Right kidney (tissue), 1 donor: ENCODE results near the gene ANXA2.
A peak's percentile ranks its signal among the peaks of the same experiment; 100 is the strongest.
"Not testable (repeated sequence)": the region's sequence is repeated elsewhere in the genome, so short reads cannot be mapped to it uniquely, and the experiment has no call there.

Experiments used
- DNase-seq: peaks from one replicate; pipeline ENCODE4 v3.0.0-alpha.2; 2016

ANXA2 gene

DNA sequence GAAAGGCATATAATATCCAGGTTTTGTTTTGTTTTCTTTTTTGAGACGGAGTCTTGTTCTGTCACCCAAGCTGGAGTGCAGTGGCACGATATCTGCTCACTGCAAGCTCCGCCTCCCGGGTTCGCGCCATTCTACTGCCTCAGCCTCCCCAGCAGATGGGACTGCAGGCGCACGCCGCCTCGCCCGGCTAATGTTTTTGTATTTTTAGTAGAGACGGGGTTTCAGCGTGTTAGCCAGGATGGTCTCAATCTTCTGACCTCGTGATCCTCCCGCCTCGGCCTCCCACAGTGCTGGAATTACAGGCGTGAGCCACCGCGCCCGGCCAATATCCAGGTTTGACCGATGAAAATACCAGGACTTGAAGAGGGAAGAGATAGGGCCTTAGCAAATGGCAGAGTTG is 15.0 kb upstream of the ANXA2 start:
- DNase-seq: not testable (repeated sequence)

DNA sequence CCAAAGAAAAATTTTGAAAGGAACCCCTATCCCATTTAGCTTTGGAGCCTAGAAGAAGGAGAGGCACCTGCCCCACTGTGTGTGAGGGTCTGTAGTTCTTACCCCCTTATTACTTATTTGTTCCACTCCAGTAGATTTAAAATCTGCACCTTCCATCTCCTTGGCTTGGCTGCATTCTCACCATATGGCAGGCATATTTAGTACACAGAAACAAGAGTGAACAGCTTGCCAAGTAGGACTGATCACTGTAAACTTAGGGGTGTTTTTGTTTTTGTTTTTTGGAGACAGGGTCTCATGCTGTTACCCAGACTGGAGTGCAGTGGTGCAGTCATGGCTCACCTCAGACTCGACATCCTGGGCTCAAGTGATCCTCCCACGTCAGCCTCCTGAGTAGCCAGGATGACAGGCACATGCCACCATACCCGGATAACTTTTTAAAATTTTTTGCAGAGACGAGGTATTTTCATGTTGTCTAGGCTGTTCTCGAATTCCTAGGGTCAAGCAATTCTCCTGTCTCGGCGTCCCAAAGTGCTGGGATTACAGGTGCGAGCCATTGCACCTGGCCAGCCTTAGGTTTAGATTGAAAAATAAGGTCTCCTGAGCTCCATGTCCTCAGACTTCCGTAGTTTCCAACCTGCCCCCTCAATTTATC is 14.1 kb upstream of the ANXA2 start:
- DNase-seq: no peak

DNA sequence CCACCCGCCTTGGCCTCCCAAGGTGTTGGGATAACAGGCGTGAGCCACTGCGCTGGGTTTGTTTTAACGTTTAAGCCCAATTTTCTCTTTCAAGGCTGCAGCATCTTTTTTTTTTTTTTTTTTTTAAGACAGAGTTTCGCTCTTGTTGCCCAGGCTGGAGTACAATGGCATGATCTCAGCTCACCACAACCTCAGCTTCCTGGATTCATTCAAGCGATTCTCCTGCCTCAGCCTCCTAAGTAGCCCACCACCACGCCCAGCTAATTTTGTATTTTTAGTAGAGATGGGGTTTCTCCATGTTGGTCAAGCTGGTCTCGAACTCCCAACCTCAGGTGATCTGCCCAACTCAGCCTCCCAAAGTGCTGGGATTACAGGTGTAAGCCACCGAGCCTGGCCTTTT is 12.6 kb upstream of the ANXA2 start:
- not testable (repeated sequence) for DNase-seq

DNA sequence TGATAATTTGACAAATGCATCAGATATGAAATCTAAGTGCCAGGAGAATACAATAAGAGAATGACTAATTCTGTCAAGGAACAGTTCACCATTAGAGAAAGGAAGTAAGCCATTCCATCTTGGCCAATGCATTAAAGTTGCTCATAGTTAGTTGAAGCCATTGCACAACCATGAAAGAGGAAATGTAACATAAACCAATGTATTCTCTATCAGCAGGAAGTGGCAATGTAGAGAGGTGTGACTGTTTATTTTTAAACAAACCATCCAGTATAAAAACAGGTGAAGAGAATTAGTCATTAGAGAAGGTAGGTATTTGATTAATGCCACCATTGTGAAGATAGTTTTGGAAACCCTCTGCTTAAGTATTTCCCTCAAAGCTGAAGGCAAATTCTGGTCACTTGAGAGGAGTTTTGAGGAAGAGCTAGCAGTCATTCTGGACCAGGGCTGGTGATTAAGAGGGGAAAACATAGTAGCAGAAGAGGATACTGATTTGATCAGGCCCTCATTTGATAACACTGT is 10.7 kb upstream of the ANXA2 start:
- no peak for DNase-seq

DNA sequence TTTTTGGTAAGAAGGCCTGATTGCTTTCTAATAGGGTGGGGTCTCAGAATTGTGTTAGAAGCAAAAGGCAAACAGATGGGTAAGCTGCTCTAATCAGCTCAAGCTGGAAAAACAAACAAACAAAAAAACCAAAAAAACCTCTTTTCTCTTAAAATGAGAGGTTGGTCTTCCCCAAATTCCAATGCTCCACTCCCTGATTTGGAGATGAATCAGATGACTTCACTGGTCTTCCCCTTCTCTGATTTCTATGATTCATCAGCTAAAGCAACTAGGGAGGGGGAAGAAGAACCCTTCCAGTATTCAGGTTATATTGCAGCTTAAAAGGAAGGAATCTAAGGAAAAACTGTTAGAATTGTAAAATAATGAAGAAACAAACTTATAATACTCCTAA is 9.6 kb upstream of the ANXA2 start:
- no peak for DNase-seq

DNA sequence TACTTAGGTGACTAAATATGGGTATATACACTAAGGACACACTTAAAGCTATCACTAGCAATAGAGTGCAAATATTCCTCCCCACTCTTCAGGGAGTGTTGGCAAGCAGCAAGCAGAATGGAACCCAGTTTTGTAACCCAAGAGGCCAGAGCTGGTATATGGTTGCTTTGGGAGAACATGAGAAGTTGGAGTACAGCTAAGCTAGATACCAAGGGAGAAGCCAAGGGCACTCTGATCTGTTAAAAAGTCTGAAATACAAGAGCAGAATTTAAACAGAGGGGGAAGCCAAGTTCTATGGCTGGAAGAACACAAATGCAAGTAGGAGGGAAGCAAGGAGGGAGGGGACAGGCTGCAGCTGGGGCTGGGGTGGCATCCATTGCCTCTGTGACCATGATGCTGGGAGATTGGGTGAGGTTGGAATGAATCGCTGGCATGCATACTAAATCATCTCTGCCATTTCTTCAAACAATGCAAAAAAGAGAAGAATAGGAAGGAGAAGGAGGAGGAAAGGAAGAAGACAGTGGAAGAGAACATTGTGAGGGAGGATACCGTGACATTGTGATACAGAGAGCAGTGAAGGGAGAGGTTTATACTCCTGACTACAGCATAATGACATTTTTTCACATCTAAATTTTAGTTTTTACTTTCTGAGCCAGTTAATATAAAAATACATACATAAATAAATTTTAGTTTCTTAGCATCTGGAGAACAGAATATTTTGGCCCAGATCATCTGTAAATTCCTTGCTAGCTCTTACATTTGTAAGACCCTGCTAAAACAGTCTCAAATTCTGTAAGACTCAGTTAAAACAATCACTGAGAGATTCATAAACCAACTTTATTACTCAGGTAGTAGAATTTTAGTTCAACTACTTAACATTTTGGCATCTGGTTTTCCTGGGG is 9.0 kb upstream of the ANXA2 start:
- DNase-seq: no peak

DNA sequence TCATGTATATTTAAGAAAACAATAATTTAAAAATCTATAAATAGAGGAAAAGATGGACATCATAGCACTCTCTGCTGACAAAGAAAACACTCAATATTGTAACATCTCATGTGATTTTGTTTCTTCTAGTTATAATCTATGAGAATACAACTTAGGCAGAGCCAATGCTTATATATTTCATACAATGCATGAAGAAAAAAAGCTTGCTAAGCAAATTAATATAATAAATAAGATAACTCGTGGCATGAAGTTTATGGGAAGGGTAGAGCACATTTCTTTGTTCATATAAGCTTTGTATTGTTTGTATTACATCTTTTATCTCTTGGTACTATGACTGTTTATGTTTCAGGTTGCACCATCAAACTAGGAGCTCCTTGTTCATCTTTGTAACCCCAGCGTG is 7.6 kb upstream of the ANXA2 start:
- no peak for DNase-seq

DNA sequence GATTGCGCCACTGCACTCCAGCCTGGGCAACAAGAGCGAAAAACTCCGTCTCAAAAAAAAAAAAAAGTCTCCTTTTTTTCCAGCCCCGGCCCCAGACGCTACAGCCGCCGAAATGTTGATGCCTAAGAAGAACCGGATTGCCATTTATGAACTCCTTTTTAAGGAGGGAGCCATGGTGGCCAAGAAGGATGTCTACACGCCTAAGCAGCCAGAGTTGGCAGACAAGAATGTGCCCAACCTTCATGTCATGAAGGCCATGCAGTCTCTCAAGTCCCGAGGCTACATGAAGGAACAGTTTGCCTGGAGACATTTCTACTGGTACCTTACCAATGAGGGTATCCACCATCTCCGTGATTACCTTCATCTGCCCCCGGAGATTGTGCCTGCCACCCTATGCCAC is 6.6 kb upstream of the ANXA2 start:
- DNase-seq: not testable (repeated sequence)

DNA sequence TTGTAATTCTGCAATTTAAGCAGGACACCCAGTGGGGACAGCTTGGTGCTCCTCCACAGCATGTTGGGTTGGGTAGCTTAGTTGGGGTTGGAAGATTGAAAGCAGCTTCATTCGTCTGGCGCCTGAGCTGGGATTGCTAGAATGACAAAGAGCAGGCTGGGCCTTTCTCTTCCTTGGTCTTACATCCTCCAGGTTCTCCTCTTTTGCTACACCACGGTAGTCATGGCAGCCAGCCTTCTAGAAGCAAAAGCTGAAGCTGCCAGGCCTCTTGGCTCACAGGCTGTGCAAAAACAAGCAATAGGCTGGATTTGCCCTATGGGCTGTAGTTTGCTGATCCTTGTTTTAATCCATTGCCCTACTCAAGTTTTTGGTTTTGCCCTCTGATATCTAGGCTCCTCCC is 3.2 kb upstream of the ANXA2 start:
- no peak for DNase-seq

DNA sequence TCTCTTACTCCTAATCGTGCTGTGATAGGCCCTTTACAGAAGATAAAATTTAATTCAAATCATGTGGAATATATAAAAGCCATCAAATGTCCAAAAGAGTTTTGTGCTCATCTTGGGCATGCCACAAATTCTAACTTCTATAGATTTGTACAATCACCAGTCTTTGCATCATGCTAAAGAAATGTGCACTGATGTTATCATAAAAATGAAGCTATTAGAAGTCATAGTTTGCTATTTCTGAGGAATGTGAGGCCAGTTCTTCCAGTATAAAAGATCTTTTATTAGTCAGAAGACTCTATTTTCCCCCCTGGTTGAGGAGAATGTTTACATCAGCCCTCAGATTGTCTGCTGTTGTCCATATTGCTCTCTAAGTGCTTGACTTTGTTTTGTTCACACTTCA is 2.1 kb upstream of the ANXA2 start:
- DNase-seq: no peak

DNA sequence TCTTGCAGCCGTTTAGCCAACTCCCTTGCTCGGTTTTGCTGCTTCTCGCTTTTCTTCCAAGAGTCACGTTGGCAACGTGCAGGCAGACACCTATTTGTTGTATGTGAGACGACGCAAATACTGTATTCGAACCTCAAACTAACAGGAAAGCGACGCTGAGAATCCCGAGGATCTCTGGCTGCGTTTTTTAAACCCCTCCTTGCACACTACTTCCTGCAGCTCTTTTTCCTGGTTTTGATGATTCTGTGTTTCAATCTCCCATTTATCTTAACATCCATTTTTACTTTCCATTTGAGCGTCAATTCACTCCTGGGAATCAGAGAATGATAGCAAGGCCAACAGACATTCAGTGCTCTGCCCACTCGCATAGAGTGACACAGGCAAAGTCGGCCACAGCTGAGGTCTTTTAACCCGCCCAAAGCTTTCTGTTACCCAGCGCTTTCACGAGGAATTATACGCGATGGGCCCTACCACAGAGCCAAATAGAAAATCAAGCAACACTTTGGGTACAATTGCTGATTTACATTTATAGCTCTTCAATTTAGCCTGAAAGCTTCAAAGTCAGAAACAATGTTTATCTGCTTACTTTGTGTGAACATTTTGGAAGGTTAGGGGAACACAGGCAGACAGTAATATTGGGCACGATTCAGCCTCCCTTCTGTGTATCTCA is 1.6 kb upstream of the ANXA2 start:
- DNase-seq: no peak

DNA sequence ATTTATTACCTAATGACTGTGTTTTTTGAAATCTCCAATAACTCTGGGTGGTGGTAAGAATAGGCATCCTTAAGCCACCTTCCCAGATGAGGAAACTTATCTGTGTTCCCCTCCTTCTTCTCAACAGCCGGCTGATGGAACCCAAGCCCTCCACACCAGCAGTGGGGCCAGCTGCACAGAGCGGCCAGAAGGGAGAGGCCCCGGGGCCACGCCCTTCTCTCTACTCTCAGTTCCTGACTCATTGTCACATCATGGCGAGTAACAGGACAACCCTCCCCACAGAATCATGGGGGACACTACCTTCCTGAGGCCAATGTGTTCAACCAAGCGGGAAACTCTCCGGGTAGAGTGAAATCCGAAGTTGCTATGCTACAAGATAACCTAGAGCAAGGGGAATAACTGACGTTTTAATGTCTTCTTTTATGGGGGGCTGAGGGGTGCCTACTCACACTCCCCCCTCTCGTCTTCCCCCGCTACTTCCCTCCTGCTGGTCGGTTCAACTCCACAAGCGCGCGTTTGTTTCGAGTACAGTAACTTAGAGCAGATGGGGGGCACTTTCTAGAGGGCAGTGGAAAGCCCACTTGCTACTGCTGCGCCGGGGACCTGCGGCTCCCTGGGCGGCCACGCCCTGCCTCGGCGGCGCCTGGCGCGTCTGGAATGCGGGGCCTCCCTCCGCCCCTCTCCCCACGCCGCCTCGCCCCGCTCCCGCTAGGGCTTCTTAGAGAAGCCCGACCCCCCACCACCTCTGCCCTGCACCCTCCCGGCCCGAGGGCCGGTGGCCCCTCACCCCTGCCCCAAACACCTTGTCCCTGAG is 621 bp downstream of the ANXA2 start:
- peak; percentile 67 for DNase-seq

DNA sequence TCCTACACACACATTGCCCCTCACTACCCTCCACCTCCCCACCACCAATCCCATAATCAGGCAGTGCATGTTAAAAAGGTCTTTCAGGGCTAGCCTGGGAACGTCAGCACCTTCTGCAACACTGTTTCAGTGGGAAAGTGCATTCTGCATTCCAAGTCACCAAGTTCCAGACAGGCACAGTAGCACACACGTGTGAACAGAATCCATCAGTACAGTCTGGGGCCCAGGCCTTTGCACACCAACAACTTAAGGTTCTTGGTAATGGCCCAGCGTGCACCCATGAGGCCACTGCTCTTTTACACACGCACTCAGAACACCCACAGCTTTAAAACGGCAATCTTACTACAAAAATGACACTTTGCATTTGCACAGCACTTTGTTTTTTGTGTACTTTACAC is 1.2 kb downstream of the ANXA2 start:
- DNase-seq: no peak

DNA sequence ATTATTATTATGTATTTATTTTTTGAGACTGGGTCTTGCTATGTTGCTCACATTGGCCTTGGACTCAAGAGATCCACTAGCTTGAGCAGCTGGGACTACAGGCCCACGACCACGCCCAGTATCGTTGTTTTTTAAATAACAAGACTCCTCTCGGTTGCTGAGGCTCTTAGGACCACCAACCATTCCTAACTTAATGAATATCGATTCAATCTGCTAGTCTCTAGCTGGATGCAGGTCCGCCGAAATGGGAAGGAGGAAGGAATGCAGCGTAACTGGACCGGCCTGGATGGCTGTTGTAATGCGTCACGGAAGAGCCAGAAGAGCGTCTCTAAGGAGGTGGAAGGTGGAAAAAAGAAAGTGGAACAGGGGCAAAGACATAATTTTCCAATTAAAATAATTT is 1.7 kb downstream of the ANXA2 start:
- DNase-seq: no peak

DNA sequence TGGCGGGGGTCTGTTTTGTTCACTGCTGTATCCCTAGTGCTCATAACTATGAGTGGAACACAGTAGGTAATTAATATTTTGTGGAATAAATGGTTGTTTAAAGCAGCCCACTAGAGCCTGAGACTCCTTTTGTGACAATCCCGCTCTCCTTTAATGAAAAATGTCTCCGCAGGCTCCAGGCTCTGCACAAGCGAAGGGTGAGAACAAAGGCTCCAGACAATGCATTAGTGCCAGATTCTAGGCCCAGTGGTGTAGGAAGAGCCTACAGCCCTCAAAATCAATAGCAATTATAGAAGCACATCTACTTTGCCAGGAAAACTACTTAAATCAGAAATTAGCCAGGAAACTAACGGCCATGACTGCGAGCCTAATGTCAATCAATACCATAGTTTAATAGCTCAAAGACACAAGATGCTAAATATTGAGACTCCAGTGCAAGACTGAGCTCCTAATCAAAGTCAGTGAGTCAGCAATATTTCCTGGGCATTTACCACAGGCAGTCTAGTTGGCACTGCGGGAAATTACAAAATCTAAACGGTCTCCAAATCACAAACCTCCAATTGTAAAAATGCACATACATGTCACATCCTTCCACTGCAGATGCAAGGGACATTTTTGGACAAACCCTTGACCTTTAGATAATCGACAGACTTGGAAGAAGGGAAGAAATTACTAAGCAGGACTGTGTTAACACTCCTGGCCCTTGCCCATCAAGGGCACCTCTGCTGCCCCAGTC is 2.3 kb downstream of the ANXA2 start:
- no peak for DNase-seq

DNA sequence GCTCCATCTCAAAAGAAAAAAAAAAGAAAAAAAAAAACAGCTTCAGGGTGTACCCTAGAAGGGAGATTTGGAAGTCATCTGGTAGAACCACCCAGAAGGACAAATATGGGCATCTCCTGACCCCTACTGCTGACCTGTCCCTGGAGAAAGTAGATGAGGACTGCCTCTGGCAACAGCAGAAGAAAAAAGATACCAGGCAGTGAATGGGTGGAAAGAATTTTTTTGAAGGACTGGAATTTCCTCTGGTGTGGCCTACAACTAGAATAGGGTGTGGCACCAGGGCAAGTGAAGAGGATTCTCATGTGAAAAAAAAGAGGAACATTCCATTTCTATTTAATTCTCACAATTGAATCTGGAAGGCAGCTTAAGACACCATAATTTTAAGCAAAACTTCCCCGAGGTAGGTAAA is 3.1 kb downstream of the ANXA2 start:
- DNase-seq: no peak

DNA sequence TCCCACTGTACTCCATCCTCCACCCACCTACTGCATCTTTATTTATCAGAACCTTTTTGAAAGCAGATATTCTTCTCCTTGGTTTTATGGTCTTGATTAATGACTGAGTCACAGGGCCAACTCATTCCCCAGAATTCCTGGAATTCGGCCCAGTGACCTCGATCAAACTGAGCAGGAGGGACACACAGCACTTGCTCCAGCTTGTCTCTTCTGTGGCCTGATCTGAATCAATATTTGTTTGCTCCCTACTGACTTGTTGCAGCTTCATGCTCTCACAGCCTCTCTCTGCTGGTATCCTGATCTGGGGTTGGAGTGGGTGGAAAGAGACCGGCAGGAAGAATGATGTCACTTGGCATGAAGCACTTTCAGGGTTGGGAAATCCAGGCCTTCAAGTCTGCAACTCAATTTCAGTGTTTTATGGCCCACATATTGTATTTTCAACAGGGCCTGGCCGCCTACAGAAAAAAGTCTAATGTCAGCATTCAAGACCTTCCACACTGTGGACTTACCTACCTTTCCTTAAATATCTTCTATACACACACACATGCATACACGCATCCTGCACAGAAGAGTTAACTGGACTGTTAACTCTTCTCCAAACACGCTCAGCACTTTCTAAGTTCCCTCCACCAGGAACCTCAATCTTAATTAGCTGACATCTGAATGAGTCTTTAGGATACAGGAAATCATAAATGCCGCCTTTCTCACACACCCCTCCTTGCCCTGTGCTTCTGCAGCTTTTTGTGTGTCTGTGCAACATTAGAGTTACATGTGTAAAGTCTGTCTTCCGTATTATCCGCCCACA is 4.6 kb downstream of the ANXA2 start:
- peak; percentile 57 for DNase-seq

DNA sequence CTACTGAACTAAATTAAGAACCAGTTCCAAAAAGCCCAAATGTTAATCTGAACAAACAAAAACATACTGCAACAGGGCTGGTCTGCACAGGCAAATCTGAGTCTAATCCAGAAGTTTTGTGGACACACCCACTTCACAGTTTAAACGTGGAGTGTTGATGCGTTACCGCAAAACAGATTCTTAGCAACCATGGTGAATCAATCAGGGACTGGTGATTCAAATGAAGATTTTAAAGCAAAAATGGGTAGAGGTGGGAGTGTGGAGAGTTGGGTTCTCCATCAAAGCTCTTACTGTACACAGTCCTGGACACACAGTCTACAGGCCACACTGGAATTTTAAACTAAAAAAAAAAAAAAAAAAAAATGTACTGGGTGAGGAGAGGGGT is 5.2 kb downstream of the ANXA2 start:
- no peak for DNase-seq

DNA sequence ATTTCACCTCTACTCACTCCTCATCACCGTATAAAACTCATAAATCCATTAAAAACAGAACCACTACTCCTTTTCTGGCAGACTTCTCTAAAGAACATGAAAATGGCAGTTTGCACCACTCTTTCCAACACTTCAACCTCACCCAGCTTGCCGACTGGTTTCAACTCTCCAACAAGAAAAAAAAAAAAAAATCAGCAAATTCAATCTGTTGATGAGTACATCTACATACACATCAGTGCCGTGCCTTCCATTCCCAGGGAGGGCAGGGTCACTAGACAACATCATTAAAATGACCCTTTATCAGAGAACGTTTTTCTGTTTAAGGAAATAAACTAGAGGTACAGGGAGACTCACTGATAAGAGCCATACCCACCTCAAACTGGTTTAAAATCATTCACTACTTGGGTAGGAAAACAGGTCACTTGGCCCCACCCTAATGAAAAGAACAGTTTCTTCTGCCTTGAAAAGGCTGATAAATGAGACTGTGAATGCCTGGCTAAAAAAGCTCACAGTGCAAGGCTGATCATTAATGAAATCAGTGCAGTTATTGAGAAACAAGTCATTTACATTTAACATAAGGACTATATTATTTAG is 6.0 kb downstream of the ANXA2 start:
- DNase-seq: no peak

DNA sequence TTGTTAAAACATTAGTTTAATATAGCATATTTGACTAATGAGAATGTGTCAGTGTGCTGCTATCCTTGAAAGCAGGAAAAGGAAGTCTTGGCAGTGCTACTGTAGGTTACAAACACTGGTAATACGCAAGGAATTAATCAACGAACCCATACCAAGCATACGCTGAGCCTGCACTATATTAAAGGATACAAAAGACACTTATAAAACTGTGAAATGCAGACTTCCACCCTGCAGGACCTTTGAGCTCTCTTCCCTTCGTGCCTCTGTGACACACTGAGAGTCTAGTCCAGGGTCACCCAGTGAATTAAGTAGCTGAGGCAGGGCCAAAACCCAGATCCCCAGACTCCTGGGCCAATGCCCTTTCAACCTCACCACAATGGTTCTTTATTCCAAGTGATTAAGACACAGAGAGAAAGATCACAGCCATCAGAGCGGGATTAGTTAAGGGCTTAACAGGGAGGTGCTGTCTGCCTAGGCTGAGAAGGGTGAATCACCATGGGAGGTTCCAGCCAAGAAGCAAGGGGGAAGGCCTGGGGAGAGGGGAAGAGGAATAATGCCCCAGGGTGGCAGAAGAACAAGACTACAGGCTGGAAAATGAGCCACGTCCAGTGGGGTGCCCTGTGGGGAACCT is 6.8 kb downstream of the ANXA2 start:
- no peak for DNase-seq
